Liver (tissue), 9 donors: ENCODE data around the gene ZMYM3. TPM values are rescaled to one million over a fixed set of nuclear protein-coding genes. Genes with fewer than 3 reads are reported as not detected.

Experiments
- DNase-seq: peaks from one replicate; pipeline ENCODE4 v3.0.0-alpha.2; 2017; ENCODE audit warnings: low spot score
- H3K27ac ChIP-seq, 2 donors: one replicate each; pipeline ENCODE4 v1.7.0; 2013; ENCODE audit warnings: inconsistent platforms in 2 of 2, low read length in 2 of 2, control low read depth in 1 of 2, low read depth in 1 of 2, mild to moderate bottlenecking in 1 of 2
- H3K27me3 ChIP-seq, 4 donors: one replicate each; pipeline versions ENCODE4 v1.6.1 to v1.7.0; 2013; ENCODE audit warnings: low read length in 3 of 4, inconsistent platforms in 1 of 4, mild to moderate bottlenecking in 1 of 4, moderate library complexity in 1 of 4; ENCODE audit not compliant: control insufficient read depth in 4 of 4, insufficient read depth in 4 of 4
- H3K36me3 ChIP-seq, 4 donors: one replicate each; pipeline versions ENCODE4 v1.6.1 to v1.7.0; 2013; ENCODE audit warnings: low read length in 3 of 4, mild to moderate bottlenecking in 3 of 4, low read depth in 1 of 4, moderate library complexity in 1 of 4; ENCODE audit not compliant: control insufficient read depth in 4 of 4, insufficient read depth in 3 of 4
- H3K4me1 ChIP-seq, 4 donors: one replicate each; pipeline versions ENCODE4 v1.6.1 to v1.7.0; 2013; ENCODE audit warnings: low read length in 3 of 4, mild to moderate bottlenecking in 3 of 4, moderate library complexity in 1 of 4; ENCODE audit not compliant: control insufficient read depth in 4 of 4, insufficient read depth in 4 of 4
- H3K4me3 ChIP-seq, 3 donors: one replicate each; pipeline versions ENCODE4 v1.6.1 to v1.7.0; 2013; ENCODE audit warnings: low read length in 3 of 3, control low read depth in 1 of 3, low read depth in 1 of 3, mild to moderate bottlenecking in 1 of 3
- H3K9ac ChIP-seq, 2 donors: one replicate each; pipeline ENCODE4 v1.7.0; 2013; ENCODE audit warnings: low read length in 2 of 2, mild to moderate bottlenecking in 2 of 2, moderate library complexity in 2 of 2, control low read depth in 1 of 2, low read depth in 1 of 2
- H3K9me3 ChIP-seq, 4 donors: one replicate each; pipeline versions ENCODE4 v1.6.1 to v1.7.0; 2013; ENCODE audit warnings: low read length in 3 of 4; ENCODE audit not compliant: control insufficient read depth in 4 of 4
- ATF3 ChIP-seq: IDR thresholded peaks from 2 replicates; pipeline ENCODE4 v1.6.1; 2016; ENCODE audit warnings: antibody characterized with exemption
- EGR1 ChIP-seq, 2 donors: IDR thresholded peaks; 2 replicates each; pipeline ENCODE4 v1.6.1; 2016 to 2018; ENCODE audit warnings: antibody characterized with exemption in 2 of 2, low read depth in 2 of 2
- FOXA2 ChIP-seq: IDR thresholded peaks from 2 replicates; pipeline ENCODE4 v1.6.1; 2016; ENCODE audit warnings: antibody characterized with exemption
- GABPA ChIP-seq, 2 donors: IDR thresholded peaks in 1 of 2; conservative IDR thresholded peaks in 1 of 2; 2 replicates each; pipeline ENCODE4 v1.6.1; 2016; ENCODE audit warnings: antibody characterized with exemption in 2 of 2, mild to moderate bottlenecking in 1 of 2, moderate library complexity in 1 of 2
- HNF4A ChIP-seq, 2 donors: conservative IDR thresholded peaks; 2 replicates each; pipeline ENCODE4 v1.6.1; 2016; ENCODE audit warnings: antibody characterized with exemption in 2 of 2, mild to moderate bottlenecking in 2 of 2
- HNF4G ChIP-seq: IDR thresholded peaks from 2 replicates; pipeline ENCODE4 v1.6.1; 2016; ENCODE audit warnings: antibody characterized with exemption
- JUND ChIP-seq, 2 donors: IDR thresholded peaks; 2 replicates each; pipeline ENCODE4 v1.6.1; 2016; ENCODE audit warnings: antibody characterized with exemption in 2 of 2
- MAX ChIP-seq: IDR thresholded peaks from 2 replicates; pipeline ENCODE4 v1.6.1; 2016; ENCODE audit warnings: antibody characterized with exemption
- NR2F2 ChIP-seq: IDR thresholded peaks from 2 replicates; pipeline ENCODE4 v1.6.1; 2016; ENCODE audit warnings: antibody characterized with exemption
- RAD21 ChIP-seq, 2 donors: IDR thresholded peaks; 2 replicates each; pipeline ENCODE4 v1.6.1; 2016; ENCODE audit warnings: antibody characterized with exemption in 2 of 2, mild to moderate bottlenecking in 2 of 2
- RXRA ChIP-seq, 2 donors: IDR thresholded peaks; 2 replicates each; pipeline ENCODE4 v1.6.1; 2017 to 2018; ENCODE audit warnings: antibody characterized with exemption in 2 of 2, mild to moderate bottlenecking in 1 of 2
- TAF1 ChIP-seq: conservative IDR thresholded peaks from 2 replicates; pipeline ENCODE4 v1.6.1; 2016; ENCODE audit warnings: antibody characterized with exemption, mild to moderate bottlenecking
- YY1 ChIP-seq: IDR thresholded peaks from 2 replicates; pipeline ENCODE4 v1.6.1; 2016; ENCODE audit warnings: antibody characterized with exemption, mild to moderate bottlenecking
- WGBS: extraction: QIAGEN DNeasy Blood & Tissue Kit; methylation state at CpG from one replicate; pipeline ENCODE4 v1.1.7; 2013; 5-methylcytosine and 5-hydroxymethylcytosine counted together
- polyA plus RNA-seq, 2 donors: library from polyadenylated mRNA; stranded (reverse) in 1 of 2; unstranded in 1 of 2; fragments of 200-250 nt in 1 of 2; fragments of >200 nt in 1 of 2; fragmentation: Nextera tagmentation in 1 of 2; extraction: Ambion mirVana in 1 of 2; gene quantifications; one replicate each; pipeline versions ENCODE4 v1.2.1 to v1.2.3, GENCODE V29; 2013 to 2015
- total RNA-seq, 2 donors: library from RNA; depleted of rRNA; stranded (reverse); fragments of >200 nt; gene quantifications; one replicate each; pipeline ENCODE4 v1.2.3, GENCODE V29; 2014
- TF ChIP-seq, protein P1 (sequence below): fragments of 150-350 bp; IDR thresholded peaks from 2 replicates; pipeline ENCODE4 v1.5.1; 2017; ENCODE audit warnings: improper control_type of control experiment, low read depth, low read length; ENCODE audit not compliant: missing input control
- TF ChIP-seq, protein P2 (sequence below): IDR thresholded peaks from 2 replicates; pipeline ENCODE4 v1.6.1; 2016; ENCODE audit warnings: antibody characterized with exemption, mild to moderate bottlenecking
- donor health status: healthy.
- donor health status: healthy.
- donor health status: healthy.
- donor health status: healthy.
- donor health status: healthy.

ZMYM3 gene
- total and polyA plus RNA-seq, 4 donors, result 4.5 to 13.3 (median 6.2) TPM

DNA sequence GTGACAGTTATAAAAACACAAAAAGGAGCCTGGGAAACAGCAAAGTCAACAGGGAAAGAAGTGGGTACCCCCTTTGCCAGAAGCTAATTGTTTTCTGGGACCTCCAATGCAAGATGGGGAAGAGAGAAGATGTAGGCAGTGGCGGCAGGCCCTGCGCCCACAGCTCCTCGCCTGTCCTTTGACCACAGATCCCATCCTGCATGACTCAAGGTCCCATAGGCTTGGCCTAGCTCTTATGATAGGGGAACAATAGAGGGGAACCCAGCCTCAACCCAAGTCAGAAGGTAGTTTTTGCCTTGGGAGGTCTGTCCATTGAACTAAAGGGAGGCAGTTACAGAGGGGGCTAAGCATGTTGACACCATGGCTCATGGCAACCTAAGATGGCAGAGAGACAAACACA is 14.2 kb downstream of the ZMYM3 start:
- Histone ChIP-seq H3K4me1 (no peaks in the 10 kb centered on the region), H3K36me3 (peaks cover 4 to 44% (median 18%) of the 10 kb centered on the region in 4 donors), H3K9ac (no peak overlapping the region), H3K4me3 (no peak overlapping the region), H3K27me3 (no peaks in the 10 kb centered on the region), H3K9me3 (no peaks in the 10 kb centered on the region), H3K27ac (no peak overlapping the region)
- 99% methylated on average over 3 of the region's 3 CpGs for WGBS
- DNase-seq, result no peak
- TF ChIP-seq, protein P1, sequence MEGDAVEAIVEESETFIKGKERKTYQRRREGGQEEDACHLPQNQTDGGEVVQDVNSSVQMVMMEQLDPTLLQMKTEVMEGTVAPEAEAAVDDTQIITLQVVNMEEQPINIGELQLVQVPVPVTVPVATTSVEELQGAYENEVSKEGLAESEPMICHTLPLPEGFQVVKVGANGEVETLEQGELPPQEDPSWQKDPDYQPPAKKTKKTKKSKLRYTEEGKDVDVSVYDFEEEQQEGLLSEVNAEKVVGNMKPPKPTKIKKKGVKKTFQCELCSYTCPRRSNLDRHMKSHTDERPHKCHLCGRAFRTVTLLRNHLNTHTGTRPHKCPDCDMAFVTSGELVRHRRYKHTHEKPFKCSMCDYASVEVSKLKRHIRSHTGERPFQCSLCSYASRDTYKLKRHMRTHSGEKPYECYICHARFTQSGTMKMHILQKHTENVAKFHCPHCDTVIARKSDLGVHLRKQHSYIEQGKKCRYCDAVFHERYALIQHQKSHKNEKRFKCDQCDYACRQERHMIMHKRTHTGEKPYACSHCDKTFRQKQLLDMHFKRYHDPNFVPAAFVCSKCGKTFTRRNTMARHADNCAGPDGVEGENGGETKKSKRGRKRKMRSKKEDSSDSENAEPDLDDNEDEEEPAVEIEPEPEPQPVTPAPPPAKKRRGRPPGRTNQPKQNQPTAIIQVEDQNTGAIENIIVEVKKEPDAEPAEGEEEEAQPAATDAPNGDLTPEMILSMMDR, result no peak
- TF ChIP-seq GABPA (IDR thresholded peaks at IDR 0.05 in 1 of 2, conservative IDR thresholded peaks at IDR 0.05 in 1 of 2) (no peak), YY1 (no peak)

DNA sequence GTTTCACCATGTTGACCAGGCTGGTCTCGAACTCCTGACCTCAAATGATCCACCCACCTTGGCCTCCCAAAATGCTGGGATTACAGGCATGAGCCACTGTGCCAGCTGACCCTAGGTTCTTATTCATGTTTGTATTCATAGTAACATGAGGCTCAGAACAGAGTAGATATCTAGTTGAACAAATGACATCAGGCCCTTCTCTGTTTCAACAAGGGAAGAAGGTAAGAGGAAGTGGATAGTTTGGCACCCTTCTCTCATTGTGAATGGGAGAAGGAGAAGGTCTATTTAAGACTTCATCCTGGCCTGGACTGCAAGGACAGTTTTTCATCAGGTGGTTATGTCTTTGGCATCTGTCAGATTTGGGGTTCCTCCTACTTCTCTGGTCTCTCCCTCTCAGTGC is 17.1 kb downstream of the ZMYM3 start:
- no peaks in the 10 kb centered on the region for H3K27me3 ChIP-seq
- peaks cover 0 to 18% (median 6%) of the 10 kb centered on the region in 4 donors for H3K36me3 ChIP-seq
- H3K9me3 ChIP-seq, result no peaks in the 10 kb centered on the region
- no peak overlapping the region for H3K4me3 ChIP-seq
- no peak overlapping the region for H3K27ac ChIP-seq
- WGBS, result 78% methylated on average over 1 of the region's 1 CpG
- H3K9ac ChIP-seq, result no peak overlapping the region
- no peak for DNase-seq
- peaks cover 3 to 6% (median 5%) of the 10 kb centered on the region in 4 donors for H3K4me1 ChIP-seq
- TF ChIP-seq, protein P1, result no peak
- TF ChIP-seq ATF3 (no peak), FOXA2 (no peak), HNF4A (conservative IDR thresholded peaks at IDR 0.05) (no peak), JUND (IDR thresholded peaks at IDR 0.05) (no peak), MAX (no peak), HNF4G (no peak), RAD21 (IDR thresholded peaks at IDR 0.05) (no peak), EGR1 (IDR thresholded peaks at IDR 0.05; ENCODE audit: low read depth in 2 of 2) (no peak), NR2F2 (no peak), RXRA (IDR thresholded peaks at IDR 0.05) (no peak), GABPA (IDR thresholded peaks at IDR 0.05 in 1 of 2, conservative IDR thresholded peaks at IDR 0.05 in 1 of 2) (no peak), TAF1 (no peak)
- TF ChIP-seq, protein P2, sequence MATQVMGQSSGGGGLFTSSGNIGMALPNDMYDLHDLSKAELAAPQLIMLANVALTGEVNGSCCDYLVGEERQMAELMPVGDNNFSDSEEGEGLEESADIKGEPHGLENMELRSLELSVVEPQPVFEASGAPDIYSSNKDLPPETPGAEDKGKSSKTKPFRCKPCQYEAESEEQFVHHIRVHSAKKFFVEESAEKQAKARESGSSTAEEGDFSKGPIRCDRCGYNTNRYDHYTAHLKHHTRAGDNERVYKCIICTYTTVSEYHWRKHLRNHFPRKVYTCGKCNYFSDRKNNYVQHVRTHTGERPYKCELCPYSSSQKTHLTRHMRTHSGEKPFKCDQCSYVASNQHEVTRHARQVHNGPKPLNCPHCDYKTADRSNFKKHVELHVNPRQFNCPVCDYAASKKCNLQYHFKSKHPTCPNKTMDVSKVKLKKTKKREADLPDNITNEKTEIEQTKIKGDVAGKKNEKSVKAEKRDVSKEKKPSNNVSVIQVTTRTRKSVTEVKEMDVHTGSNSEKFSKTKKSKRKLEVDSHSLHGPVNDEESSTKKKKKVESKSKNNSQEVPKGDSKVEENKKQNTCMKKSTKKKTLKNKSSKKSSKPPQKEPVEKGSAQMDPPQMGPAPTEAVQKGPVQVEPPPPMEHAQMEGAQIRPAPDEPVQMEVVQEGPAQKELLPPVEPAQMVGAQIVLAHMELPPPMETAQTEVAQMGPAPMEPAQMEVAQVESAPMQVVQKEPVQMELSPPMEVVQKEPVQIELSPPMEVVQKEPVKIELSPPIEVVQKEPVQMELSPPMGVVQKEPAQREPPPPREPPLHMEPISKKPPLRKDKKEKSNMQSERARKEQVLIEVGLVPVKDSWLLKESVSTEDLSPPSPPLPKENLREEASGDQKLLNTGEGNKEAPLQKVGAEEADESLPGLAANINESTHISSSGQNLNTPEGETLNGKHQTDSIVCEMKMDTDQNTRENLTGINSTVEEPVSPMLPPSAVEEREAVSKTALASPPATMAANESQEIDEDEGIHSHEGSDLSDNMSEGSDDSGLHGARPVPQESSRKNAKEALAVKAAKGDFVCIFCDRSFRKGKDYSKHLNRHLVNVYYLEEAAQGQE, result no peak
